SU-DHL-6 (cell line): ENCODE measurements around the gene FBH1.

Experiments used
- CTCF ChIP-seq: fragments of 200-600 bp; sonication (generic); IDR thresholded peaks from one replicate; pipeline ENCODE4 v1.5.1; 2017; ENCODE audit warnings: antibody characterized with exemption, mild to moderate bottlenecking, low read length, moderate library complexity; ENCODE audit not compliant: insufficient read depth, poor library complexity, severe bottlenecking
- EZH2phosphoT487 ChIP-seq: fragments of 200-600 bp; sonication (generic), shearing (Covaris generic); conservative IDR thresholded peaks from 2 replicates; pipeline ENCODE4 v1.6.1; 2018; ENCODE audit warnings: mild to moderate bottlenecking, antibody characterized with exemption, low read length, moderate library complexity, mixed read lengths

GRCh38 chr10:5894873-5895272 lies 4.8 kb downstream of the FBH1 start:
- no peak for TF ChIP-seq CTCF
- TF ChIP-seq EZH2phosphoT487: no peak
